Gastrocnemius medialis (tissue), 4 donors: ENCODE results near the gene CEP97.

Source experiments
- POLR2A ChIP-seq, 2 donors: fragments of 450-650 bp; IDR thresholded peaks; one replicate each; pipeline ENCODE4 v1.6.1; 2017; ENCODE audit warnings: antibody characterized with exemption in 2 of 2, mild to moderate bottlenecking in 2 of 2, moderate library complexity in 2 of 2
- TF ChIP-seq, protein P1 (sequence below), 5 experiments: fragments of 450-650 bp in 3 of 5; fragments of 200-600 bp in 2 of 5; sonication (generic) in 2 of 5; IDR thresholded peaks in 4 of 5; conservative IDR thresholded peaks in 1 of 5; 1 replicate in 4 of 5; 2 replicates in 1 of 5; pipeline ENCODE4 v1.5.1; 2016 to 2019; ENCODE audit warnings: antibody characterized with exemption in 5 of 5, mild to moderate bottlenecking in 3 of 5, moderate library complexity in 3 of 5

DNA sequence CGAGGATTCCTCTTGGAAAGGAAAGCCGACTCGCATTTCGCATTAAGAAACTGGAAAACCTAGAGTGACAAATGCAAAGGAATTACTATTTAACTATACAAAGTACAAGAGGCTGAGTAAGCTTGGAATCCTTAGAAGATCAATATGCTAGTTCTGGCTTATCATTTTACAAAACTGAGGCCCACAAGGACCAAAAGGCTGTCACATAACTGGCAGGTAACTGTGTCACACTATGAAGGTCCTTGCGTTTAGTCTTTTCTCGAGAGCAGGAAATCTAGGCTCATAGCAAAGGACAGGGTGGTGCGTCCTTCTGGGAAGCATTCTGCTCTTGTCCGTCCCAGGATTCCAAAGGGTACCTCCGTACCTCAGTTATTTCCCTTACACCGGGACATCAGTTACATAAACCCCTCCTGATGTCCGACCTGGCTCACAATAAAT lies 38.5 kb upstream of the CEP97 start:
- TF ChIP-seq, protein P1, sequence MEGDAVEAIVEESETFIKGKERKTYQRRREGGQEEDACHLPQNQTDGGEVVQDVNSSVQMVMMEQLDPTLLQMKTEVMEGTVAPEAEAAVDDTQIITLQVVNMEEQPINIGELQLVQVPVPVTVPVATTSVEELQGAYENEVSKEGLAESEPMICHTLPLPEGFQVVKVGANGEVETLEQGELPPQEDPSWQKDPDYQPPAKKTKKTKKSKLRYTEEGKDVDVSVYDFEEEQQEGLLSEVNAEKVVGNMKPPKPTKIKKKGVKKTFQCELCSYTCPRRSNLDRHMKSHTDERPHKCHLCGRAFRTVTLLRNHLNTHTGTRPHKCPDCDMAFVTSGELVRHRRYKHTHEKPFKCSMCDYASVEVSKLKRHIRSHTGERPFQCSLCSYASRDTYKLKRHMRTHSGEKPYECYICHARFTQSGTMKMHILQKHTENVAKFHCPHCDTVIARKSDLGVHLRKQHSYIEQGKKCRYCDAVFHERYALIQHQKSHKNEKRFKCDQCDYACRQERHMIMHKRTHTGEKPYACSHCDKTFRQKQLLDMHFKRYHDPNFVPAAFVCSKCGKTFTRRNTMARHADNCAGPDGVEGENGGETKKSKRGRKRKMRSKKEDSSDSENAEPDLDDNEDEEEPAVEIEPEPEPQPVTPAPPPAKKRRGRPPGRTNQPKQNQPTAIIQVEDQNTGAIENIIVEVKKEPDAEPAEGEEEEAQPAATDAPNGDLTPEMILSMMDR (IDR thresholded peaks at IDR 0.05 in 4 of 5, conservative IDR thresholded peaks at IDR 0.05 in 1 of 5): no peak
- TF ChIP-seq POLR2A (IDR thresholded peaks at IDR 0.05): no peak
